HG03432 (cell line): ENCODE results near the gene HARBI1.
"Not testable (repeated sequence)": the region's sequence is repeated elsewhere in the genome, so short reads cannot be mapped to it uniquely, and the experiment has no call there.

ENCODE experiments used
- ATAC-seq: cut with Tn5 transposase; IDR thresholded peaks from one replicate; pipeline ENCODE4 v1.9.1; 2021; ENCODE audit warnings: mild to moderate bottlenecking, moderate library complexity; ENCODE audit not compliant: unreplicated experiment

Gene HARBI1

GRCh38 chr11:46597609-46598219 is 19.3 kb downstream of the HARBI1 start:
- no peak for ATAC-seq

- no peak for ATAC-seq
Observed at GRCh38 chr11:46597155-46597554, 19.9 kb downstream of the HARBI1 start.

DNA sequence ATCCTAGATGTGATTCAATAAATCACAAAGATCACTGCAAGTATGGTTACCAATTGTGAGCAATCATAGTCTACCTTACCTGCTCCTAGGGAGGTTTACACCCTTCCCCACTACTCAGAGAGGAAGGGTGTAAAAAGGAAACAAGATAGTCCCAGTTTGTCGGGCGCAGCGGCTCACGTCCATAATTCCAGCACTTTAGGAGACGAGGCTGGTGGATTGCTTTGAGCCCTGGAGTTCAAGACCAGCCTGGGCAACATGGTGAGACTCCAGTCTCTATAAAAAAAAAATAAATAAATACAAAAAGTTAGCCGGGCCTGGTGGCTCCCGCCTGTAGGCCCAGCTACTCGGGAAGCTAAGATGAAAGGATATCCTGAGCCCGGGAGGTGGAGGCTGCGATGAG is 22.2 kb downstream of the HARBI1 start:
- no peak for ATAC-seq

GRCh38 chr11:46594374-46594700 is 22.7 kb downstream of the HARBI1 start:
- ATAC-seq = no peak

- ATAC-seq = peak; percentile 87
Observed at GRCh38 chr11:46593550-46594373, 23.3 kb downstream of the HARBI1 start, which contains the start of gene AMBRA1. AMBRA1 (minus strand) TSS chr11:46594023; CDS start chr11:46548380, 45,643 bp downstream.

- no peak for ATAC-seq
Observed at GRCh38 chr11:46590740-46591605, 26.1 kb downstream of the HARBI1 start.

GRCh38 chr11:46588915-46589314 is 28.1 kb downstream of the HARBI1 start:
- ATAC-seq = no peak

- ATAC-seq = no peak
Observed at GRCh38 chr11:46588131-46588530, 28.9 kb downstream of the HARBI1 start.

GRCh38 chr11:46583513-46583912 is 33.5 kb downstream of the HARBI1 start:
- ATAC-seq = not testable (repeated sequence)

GRCh38 chr11:46582588-46582987 is 34.4 kb downstream of the HARBI1 start:
- no peak for ATAC-seq

DNA sequence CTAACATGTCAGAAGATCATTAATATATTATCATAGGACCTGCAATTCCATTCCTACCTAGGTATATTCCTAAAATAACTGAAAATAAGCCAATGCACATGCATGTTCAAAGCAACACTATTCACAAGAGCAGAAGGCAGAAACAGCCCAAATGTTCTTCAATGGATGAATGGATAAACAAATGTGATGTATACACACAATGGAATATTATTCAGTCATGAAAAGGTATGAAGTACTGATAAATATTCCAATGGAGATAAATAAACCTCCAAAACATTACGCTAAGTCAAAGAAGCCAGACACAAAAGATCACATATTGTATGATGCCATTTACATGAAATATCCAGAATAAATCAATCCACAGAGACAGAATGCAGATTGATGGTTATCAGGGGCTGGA is 40.0 kb downstream of the HARBI1 start:
- no peak for ATAC-seq

- no peak for ATAC-seq
Observed at GRCh38 chr11:46574656-46575055, 42.4 kb downstream of the HARBI1 start.

- ATAC-seq = no peak
Observed at GRCh38 chr11:46570790-46571398, 46.1 kb downstream of the HARBI1 start.

DNA sequence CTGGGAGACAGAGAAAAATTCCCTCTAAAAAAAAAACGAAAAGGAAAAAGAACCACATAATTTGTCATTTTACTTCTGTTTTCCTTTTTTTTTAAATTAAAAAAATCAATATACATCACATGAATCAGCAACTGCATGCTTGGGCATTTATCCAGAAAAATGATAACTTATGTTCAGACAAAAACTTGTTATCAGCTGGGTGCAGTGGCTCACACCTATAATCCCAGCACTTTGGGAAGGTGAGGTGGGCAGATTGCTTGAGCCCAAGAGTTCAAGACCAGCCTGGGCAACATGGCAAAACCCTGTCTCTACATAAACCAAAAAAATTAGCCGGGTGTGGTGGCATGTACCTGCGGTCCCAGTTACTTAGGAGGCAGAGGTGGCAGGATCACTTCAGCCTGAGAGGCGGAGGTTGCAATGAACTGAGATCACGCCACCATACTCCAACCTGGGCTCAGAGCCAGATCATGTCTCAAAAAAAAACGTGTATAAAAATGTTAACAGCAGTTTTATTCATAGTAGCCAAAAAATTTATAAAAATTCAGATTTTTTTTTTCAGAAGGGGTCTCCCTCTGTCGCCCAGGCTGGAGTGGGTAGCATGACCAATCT is 51.7 kb downstream of the HARBI1 start:
- no peak for ATAC-seq

GRCh38 chr11:46564459-46564858 is 52.6 kb downstream of the HARBI1 start:
- no peak for ATAC-seq

GRCh38 chr11:46562527-46562926 is 54.5 kb downstream of the HARBI1 start:
- ATAC-seq = no peak

DNA sequence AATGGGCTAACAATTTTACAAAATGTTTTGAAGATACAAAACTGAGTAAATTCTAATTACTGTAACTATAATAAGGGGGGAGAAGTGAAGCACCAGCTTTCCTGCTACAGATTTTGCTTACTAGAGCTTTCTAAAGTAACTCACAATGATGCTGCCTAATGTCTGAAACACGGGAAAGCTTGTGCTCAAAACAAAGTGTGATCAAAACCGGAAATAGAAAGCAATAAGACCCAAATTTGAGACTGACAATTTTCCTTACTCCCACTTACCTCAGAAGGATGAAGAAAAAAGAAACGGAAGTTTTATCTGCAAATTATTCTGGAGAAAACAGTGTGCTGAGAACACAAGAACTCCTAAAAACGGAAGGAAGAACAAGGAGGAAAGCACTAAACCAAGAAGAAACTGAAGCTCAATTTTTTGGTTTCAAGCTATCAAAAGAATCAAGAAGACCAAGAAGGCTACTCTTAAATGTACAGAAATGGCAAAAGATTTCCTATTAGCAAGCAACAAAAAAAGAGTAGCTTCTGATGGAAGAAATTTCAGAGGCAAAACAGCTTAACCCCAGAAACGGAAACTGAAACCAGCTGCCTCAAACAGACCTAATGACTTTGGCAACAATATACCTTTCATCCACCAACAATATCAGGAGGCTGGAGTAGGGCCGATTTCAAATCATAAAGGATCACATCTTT is 56.6 kb downstream of the HARBI1 start:
- peak; percentile 67 for ATAC-seq

GRCh38 chr11:46559815-46560214 is 57.2 kb downstream of the HARBI1 start:
- no peak for ATAC-seq

DNA sequence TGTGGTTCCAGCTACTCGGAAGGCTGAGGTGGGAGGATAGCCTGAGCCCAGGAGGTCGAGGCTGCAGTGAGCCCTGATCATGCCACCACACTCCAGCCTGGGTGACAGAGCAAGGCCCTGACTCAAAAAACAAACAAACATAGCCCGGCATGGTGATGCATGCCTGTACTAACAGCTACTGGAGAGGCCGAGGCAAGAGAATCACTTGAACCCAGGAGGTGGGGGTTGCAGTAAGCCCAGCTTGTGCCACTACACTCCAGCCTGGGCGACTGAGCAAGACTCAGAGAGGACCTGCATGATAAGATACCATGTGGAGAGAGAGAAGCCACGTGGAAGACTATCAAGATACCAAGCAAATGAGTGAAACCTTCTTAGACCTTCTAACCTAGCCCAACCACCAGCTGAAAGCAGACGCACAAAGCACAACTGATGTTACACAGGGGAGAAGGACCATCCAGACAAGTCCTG is 59.3 kb downstream of the HARBI1 start:
- ATAC-seq = no peak
